ENCODE data around the gene COL18A1.

GRCh38 chr21:45451771-45452182 lies 46.8 kb downstream of the COL18A1 start:
- no peak for TF ChIP-seq SP1 (IDR thresholded peaks at IDR 0.05; ENCODE audit: low read depth, low read length)
- no peak for TF ChIP-seq GABPA (IDR thresholded peaks at IDR 0.05; ENCODE audit: borderline replicate concordance, insufficient read depth, low read length)
- TF ChIP-seq, protein P1, sequence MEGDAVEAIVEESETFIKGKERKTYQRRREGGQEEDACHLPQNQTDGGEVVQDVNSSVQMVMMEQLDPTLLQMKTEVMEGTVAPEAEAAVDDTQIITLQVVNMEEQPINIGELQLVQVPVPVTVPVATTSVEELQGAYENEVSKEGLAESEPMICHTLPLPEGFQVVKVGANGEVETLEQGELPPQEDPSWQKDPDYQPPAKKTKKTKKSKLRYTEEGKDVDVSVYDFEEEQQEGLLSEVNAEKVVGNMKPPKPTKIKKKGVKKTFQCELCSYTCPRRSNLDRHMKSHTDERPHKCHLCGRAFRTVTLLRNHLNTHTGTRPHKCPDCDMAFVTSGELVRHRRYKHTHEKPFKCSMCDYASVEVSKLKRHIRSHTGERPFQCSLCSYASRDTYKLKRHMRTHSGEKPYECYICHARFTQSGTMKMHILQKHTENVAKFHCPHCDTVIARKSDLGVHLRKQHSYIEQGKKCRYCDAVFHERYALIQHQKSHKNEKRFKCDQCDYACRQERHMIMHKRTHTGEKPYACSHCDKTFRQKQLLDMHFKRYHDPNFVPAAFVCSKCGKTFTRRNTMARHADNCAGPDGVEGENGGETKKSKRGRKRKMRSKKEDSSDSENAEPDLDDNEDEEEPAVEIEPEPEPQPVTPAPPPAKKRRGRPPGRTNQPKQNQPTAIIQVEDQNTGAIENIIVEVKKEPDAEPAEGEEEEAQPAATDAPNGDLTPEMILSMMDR (IDR thresholded peaks at IDR 0.05; ENCODE audit: control extremely low read depth in 1 of 3, insufficient read depth in 1 of 3, low read depth in 1 of 3, low read length in 3 of 3) = no peak
- TF ChIP-seq MAFK (IDR thresholded peaks at IDR 0.05; ENCODE audit: low read depth, low read length) = no peak
- no peak for TF ChIP-seq POLR2AphosphoS5 (IDR thresholded peaks at IDR 0.05; ENCODE audit: low read depth, low read length)
- TF ChIP-seq, protein P2, sequence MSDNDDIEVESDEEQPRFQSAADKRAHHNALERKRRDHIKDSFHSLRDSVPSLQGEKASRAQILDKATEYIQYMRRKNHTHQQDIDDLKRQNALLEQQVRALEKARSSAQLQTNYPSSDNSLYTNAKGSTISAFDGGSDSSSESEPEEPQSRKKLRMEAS (IDR thresholded peaks at IDR 0.05) = no peak
- no peak for TF ChIP-seq RAD21 (IDR thresholded peaks at IDR 0.05 in 1 of 2, conservative IDR thresholded peaks at IDR 0.05 in 1 of 2; ENCODE audit: low read depth in 2 of 2, low read length in 2 of 2)
- TF ChIP-seq CHD2 (IDR thresholded peaks at IDR 0.05; ENCODE audit: low read length) = no peak
- no peak for TF ChIP-seq EGR1 (IDR thresholded peaks at IDR 0.05; ENCODE audit: borderline replicate concordance, low read depth, low read length)
- TF ChIP-seq EZH2 (IDR thresholded peaks at IDR 0.05; ENCODE audit: low read depth, low read length, severe bottlenecking) = no peak
- TF ChIP-seq, protein P3, sequence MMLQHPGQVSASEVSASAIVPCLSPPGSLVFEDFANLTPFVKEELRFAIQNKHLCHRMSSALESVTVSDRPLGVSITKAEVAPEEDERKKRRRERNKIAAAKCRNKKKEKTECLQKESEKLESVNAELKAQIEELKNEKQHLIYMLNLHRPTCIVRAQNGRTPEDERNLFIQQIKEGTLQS (IDR thresholded peaks at IDR 0.05; ENCODE audit: insufficient read depth, low read depth, low read length) = no peak
- TF ChIP-seq RFX5 (IDR thresholded peaks at IDR 0.05; ENCODE audit: borderline replicate concordance, low read depth, low read length) = no peak

Data from H1 (cell line).